Adipose tissue (tissue), 3 donors: Measurements from ENCODE around the gene SSBP1. TPM values are rescaled to one million over a fixed set of nuclear protein-coding genes. Genes with fewer than 3 reads are reported as not detected.

Source experiments
- H3K27ac ChIP-seq: one replicate; pipeline ENCODE4 v1.5.1; 2013; ENCODE audit warnings: low read depth, low read length
- WGBS, 3 donors: extraction: QIAGEN DNeasy Blood & Tissue Kit; methylation state at CpG; one replicate each; pipeline ENCODE4 v1.1.7; 2013; 5-methylcytosine and 5-hydroxymethylcytosine counted together
- polyA plus RNA-seq, 3 donors: library from polyadenylated mRNA; stranded (reverse); fragments of 200-250 nt; gene quantifications; one replicate each; pipeline ENCODE4 v1.2.3, GENCODE V29; 2013
- donor health status: healthy with polysubstance abuse.
- donor health status: Bipolar disorder and iron deficiency.
- donor health status: healthy.

Gene SSBP1
- polyA plus RNA-seq, 3 donors: 78.6 to 169 (median 150) TPM

DNA sequence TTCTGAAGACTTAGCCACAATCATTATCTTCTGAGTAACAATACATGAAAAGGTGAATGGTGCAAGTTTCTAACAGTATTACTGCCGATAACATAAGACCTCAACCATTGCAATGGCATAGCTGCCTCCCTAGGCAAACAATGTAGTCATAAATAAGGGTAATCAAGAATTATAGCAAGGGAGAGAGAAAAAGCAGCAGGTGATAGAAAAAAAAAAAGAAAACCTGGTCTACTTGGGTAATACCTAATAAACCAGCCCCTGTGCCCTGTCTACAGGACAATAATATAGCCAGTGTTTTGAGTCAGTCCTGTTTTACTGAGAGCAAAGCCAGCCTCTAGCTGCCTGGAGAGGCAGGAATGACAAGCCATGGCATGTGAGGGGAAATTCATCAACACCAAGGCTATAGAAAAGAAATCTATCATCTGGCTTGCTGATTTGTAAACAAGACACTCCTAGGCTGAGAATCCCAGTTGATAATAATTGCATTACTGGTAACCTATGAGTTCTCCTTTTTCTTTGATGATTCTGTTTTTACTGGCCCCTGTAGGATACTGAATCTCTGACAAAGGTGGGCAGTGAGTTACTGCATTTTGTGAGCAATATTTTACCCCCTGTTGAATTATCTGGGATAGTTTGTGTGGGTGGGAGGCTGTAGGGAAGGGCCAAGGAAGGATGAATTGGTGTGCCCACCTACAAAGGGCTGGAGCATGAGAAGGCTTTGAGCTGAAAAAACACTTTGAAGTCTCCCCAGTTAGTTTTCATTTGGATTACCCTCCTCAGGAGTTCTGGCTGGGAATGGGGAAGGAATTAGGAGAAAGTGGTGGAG lies 31.7 kb upstream of the SSBP1 start:
- no peak overlapping the region for H3K27ac ChIP-seq
- 89 to 100% (median 99%) methylated on average over 1 of the region's 1 CpG for WGBS, 3 donors

DNA sequence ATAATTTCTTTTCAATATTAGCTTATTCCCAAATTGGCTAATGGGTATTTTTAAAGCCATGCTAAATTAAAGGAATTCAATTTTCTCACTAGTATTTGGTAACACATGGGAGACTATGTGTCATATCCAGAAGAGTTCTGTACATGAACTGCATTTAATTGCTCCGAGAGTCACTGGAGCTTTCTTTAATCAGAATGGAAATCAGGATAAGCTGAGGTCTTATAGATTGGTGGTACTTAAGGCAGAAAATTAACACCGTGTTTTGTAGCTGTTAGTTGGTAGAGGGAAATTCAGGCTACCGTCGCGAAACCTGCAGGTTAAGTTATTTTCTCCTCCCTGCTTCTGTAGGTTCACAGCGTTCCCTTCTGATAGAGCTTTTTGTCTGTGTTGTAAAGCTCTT lies 29.8 kb upstream of the SSBP1 start, which contains the start of gene WEE2:
Gene WEE2 (plus strand): TSS at position 3 of the 400 bp plus-strand sequence. CDS start 406 bp downstream, outside the sequence.
- 91 to 95% (median 95%) methylated on average over 6 of the region's 6 CpGs for WGBS, 3 donors
- no peak within 1 kb of the TSS for H3K27ac ChIP-seq

DNA sequence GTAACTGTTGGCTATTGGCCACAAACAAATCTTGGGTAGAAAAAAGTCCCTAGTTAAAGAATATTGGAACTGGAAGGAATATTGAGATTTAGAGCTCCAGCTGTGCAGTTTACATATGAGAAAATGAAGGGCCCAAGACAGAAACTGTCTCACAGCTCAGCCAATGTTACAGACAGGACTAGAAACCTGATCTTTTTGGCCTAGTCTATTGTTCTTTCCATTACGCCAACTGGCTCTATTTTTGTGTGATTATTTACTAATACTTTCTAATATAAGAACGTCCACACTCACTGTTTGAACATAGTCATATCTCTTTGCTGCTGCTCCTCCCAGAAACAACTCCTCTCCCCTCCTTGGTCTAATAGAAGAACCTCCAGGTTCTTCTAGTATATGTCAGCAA lies 28.8 kb upstream of the SSBP1 start:
- WGBS, 3 donors: 73 to 88% (median 84%) methylated on average over 2 of the region's 2 CpGs
- no peak overlapping the region for H3K27ac ChIP-seq

DNA sequence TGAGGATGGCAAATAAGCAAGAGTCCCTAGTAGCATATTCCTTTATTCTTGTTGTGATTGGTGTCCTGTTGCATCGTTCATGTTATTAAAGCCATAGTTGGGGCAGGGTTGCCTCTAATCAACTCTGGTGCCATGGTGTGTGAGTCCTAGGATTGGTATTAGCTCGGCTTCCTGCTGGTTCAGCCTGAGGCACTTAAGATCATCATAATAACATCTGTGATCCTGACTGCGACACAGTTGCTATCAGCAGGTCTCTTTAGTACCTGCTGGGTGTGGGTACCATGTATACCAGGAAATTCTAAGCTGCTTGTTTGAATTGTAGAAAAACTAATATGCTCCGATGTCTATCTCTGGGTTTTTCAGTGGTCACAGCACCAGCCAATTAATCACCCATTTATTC lies 28.4 kb upstream of the SSBP1 start:
- no peak overlapping the region for H3K27ac ChIP-seq
- whole genome bisulfite sequencing, 3 donors: 87 to 94% (median 92%) methylated on average over 4 of the region's 4 CpGs

DNA sequence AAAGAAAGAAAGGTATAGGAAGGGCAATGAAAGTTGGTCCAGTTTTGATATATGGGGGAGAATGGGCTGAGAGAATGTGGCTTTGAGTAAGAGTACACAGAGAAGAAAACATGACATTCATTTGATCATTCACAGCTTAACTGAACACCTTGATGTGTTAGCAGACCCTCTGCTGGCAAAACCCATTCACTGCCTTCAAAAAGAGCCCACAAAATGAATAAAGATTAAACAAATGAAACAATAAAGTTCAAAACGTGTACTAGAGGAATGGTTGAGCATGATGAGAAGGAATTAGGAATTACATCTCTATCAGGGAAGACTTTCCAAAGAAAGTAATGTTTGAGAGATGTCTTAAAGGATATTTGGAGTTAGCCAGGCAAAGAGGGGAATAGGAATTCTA lies 27.9 kb upstream of the SSBP1 start:
- H3K27ac ChIP-seq: no peak overlapping the region
- WGBS, 3 donors: 38 to 50% (median 46%) methylated on average over 1 of the region's 1 CpG

DNA sequence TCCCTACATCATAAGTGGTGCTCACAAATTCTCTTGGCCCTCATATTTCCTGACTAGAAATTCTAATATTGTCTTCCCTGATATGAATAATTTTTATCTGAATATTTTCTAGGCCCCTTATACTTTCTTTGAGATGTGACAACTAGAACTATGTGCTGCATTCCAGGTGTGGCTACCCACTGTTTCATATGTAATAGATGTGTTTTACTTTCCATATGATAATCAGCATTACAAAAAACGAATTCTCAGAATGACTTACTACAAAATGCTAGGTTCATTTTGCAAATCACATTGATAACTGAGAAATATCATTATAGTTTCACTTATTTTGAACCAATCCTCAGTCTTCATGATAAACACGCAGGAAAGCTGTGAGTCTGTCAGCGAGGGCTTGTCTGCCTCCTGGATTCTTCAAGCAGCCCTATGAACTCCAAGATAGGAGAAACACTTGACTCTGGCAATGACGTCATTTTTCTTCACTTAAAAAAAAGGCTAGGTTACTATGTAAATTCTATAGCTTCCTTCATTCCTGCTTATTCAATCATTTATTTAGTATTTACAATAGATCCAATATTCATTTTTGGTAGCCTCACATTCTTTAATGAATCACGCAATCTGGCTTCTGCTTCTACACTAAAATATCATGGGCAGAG lies 25.4 kb upstream of the SSBP1 start:
- WGBS, 3 donors: 85 to 93% (median 91%) methylated on average over 5 of the region's 5 CpGs
- no peak overlapping the region for H3K27ac ChIP-seq

DNA sequence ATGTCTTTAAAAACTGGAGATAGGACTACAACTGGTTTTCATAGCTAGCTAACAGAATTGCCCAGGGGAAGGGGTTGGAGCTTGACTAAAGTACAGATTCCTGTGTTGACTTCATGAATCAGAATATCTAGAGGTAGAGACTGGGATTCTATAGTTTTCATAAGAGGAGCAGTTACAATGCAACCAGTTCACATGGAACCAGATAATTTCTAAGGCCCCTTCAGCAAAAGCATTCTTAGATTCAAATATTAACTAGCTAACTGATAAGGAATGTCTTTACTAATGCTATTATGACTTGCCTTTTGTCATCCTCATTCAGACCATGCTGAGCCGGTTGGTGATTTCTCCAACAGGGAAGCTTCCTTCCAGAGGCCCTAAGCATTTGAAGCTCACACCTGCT lies 24.3 kb upstream of the SSBP1 start:
- WGBS, 3 donors: 79 to 97% (median 87%) methylated on average over 1 of the region's 1 CpG
- no peak overlapping the region for H3K27ac ChIP-seq

DNA sequence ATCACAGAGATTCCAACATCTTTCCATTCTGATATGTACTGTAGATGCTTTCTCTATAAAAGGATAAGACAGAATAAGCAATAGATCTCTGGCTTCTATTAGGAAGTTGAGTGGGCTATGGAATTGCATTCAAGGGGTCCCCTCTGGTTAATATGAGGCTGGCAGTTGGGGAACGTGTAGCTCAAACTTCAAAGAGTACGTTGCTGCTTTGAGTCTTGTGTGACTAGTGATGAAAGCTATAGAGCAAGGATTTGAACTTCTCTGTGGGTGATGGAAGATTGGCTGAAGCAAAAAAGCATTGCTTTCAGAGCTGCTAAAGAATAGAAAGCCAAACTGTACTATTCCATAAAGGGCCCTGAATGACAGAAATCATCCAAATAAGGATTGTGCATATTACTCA lies 23.6 kb upstream of the SSBP1 start:
- WGBS, 3 donors: 85 to 89% (median 86%) methylated on average over 2 of the region's 2 CpGs
- H3K27ac ChIP-seq: no peak overlapping the region

DNA sequence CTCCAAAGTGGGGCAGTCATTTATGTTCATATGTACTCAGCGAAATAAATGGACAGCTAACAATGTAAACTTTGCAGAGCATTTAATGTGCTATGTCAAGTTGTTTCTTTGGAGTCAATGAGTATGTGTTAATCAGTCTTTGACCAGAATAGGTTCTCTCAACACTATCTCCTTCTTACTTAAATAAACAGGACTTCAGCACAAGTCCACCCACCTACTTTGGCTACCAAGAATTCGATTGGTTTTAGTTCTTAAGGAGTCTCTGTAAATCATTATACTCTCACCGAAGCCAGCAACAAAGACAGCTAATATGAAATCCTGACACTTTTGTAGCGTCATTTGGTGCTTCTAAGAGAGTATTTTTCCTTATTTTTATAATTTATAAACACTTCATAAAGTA lies 23.1 kb upstream of the SSBP1 start:
- no peak overlapping the region for H3K27ac ChIP-seq
- 52 to 74% (median 68%) methylated on average over 4 of the region's 4 CpGs for WGBS, 3 donors

DNA sequence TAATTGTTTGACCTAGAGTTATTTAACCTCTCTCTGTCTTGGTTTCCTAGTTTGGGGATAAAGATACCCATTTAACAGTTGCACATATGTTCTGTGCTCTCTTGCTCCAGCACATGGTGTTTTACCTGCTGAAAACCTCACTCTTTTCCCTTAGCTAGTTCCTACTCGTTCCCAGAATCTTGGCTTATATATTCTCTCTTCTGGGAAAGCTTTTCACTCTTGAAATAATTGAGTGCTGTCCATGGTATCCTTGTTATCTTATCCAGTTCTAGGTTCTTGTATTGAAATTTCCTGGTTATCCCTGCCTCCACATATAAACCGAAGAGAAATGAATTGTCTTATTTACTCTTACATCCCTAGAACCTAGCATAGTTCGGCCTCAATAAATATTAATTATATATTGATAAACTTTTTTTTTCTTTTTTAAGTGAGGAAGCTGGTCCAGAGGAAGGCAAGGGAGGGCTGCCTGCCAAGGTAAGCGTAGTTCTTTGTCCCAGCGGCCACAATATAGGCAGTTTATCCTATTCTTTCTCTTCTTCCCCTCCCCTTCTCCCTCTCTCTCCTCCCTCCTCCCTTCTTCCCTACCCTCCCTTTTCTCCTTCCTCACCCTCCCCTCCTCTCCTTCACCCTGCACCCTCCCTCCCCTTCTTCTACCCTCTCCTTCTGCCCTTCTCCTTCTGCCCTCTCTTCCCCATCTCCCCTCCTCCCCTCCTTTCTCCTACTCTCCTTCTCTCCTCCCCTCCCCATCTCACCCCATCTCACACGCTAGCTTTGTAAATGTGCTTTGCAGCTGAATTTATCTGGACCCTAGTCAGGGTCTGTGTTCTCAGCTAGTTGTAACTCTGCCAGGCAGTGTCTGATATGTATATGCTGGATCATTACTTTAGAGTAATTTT lies 22.1 kb upstream of the SSBP1 start:
- 72 to 82% (median 81%) methylated on average over 6 of the region's 6 CpGs for WGBS, 3 donors
- H3K27ac ChIP-seq: no peak overlapping the region

DNA sequence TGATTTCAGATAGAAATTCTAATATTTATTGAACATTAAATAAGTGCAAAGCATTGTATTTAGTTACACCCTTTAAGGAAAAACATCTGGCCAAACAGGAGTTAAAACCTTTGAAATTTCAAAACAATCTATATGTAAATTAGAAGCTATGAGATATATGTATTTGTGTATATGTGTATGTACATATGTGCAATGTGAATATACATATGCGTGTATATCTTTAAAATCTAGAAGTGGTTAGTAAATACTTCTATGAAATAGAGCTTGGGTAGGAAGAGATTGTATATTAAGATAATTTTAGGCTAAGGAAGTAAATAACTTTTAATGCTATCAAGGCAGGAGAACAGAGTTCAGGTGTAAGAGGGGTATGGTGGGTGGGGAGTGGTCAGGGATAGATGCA lies 20.7 kb upstream of the SSBP1 start:
- H3K27ac ChIP-seq: no peak overlapping the region
- 93 to 95% (median 94%) methylated on average over 1 of the region's 1 CpG for WGBS, 3 donors

DNA sequence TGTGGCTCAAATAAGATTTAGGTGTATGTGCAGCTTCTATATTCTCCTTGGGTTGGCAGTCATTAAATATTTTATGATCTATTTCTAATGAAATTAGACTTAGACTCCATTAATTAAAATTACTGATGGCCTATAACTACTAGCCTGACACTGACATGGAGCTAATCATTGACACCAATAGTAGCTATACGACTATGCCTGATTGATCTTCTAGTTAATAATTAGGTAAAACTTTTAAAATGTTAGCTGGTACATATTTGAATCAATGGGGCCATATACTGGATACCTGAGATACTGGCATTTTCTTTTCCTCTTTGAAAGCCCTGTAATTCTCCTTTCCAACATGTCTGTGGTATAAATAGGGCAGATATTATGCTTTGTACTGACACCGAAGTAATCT lies 15.6 kb upstream of the SSBP1 start:
- 39 to 94% (median 90%) methylated on average over 2 of the region's 2 CpGs for WGBS, 3 donors
- no peak overlapping the region for H3K27ac ChIP-seq

DNA sequence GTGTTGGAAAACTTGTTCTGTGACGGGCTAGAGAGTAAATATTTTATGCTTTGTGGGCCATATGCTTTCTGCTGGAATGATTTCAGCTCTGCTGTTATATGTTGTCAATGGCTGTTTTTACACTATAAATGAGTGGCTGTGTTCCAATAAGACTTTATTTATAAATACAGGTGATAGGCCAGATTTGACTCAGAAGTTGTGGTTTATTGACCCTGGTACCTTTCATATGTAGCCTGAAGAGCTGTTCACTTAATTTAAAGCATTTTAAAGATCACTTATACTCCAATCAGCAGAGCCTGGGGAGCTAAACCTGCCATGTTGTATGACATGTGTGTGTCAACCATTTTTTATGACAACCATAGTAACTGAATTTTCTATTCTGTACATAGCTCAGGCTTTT lies 9.1 kb upstream of the SSBP1 start:
- WGBS, 3 donors: 89 to 96% (median 94%) methylated on average over 1 of the region's 1 CpG
- H3K27ac ChIP-seq: no peak overlapping the region

DNA sequence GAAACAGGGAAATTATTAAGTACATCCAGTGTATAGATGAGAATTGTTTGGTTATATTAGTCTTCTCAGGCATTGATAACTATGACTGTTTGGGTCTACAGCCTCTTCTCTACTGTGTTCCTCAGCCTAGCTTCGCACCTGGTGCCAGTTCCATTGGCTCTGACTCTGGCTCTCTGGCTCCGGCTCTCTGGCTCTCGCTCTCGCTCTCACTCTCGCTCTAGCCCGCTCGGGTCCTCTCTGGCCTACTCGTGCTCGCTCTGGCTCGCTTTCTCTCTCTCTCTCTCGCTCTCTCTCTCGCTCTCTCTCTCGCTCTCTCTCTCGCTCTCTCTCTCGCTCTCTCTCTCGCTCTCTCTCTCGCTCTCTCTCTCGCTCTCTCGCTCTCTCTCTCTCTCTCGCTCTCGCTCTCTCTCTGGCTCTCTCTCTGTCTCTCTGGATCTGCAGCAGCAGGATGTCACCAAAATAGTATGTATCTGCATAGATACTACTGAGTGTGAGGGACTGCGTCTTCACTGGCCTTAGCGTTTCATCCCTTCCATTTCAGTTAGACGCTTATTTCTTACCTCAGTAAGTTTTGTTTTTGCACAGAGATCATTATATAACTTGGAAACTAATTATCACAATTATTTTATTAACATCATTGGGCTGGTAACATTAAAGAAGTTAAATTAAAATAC lies 6.5 kb upstream of the SSBP1 start:
- 84 to 87% (median 84%) methylated on average over 23 to 24 of the region's 24 CpGs for WGBS, 3 donors
- no peak overlapping the region for H3K27ac ChIP-seq

DNA sequence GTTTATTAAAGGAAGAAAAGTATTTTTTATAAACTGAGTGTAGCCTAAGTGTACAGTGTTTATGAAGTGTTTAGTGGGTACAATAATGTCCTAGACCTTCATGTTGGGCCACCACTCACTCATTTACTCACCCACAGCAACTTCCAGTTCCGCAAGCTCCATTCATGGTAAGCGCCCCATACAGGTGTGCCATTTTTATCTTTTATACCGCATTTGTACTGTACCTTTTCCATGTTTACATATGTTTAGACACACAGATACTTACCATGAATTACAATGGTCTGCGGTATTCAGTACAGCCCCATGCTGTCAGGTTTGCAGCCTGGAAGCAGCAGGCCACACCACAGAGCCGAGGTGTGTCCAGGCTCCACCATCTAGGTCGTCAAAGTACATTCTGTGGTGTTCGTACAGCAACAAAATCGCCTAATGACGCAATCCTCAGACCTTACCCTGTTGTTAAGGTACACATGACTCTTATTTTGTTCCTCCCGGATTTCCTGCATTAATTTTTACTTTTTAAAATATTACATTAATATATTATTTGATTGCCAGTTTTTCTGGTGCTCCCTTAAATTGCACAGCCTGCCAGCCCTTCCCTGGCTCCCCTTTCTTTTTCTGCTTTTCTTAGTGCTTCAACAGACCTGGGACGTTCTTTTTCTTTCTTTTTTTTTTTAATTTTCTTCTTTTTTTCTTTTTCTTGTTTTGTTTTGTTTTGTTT lies 881 bp upstream of the SSBP1 start:
- 58 to 65% (median 59%) methylated on average over 11 of the region's 11 CpGs for WGBS, 3 donors
- no peak overlapping the region for H3K27ac ChIP-seq

DNA sequence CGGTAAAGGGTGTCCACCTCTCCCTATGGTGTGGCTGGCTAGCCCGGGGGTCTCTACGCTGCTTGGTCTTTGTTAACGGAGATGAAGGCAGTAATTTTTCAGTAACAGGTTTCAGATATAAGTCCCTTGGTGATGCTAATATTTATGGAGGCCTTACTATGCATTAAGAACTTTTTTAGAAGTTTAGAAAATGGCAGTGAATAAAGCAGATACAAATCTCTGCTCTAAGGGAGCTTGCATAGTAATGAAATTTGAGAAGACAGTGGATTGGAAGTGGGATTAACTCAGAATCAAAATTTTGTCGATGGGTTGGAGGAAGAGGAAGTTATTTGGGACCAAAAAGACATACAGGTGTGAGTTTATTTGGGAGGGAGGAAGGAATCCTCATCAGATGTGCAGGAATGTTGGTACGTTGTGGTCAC lies 445 bp downstream of the SSBP1 start:
- 0 to 2% (median 1%) methylated on average over 6 of the region's 6 CpGs for WGBS, 3 donors
- H3K27ac ChIP-seq: no peak overlapping the region

DNA sequence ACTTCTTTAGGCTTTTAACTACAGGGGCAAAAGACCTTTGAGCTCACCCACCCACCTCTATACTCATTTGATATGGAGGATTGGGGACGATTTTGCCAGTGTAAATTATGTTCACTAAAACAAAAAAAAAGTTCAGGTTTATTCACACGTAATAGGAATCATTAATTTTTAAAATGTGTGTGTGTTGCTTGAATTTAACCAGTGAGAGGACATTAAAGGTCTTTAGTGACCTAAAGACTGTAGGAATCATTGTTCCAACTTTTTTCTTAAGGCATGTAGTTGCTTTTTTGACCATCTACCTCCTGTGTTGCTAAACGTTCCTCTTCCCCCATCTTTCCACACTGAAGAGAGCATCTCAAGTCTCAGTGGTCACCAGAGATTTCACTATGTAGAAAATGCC lies 1.1 kb downstream of the SSBP1 start:
- WGBS, 3 donors: 51 to 67% (median 53%) methylated on average over 3 of the region's 3 CpGs
- no peak overlapping the region for H3K27ac ChIP-seq

DNA sequence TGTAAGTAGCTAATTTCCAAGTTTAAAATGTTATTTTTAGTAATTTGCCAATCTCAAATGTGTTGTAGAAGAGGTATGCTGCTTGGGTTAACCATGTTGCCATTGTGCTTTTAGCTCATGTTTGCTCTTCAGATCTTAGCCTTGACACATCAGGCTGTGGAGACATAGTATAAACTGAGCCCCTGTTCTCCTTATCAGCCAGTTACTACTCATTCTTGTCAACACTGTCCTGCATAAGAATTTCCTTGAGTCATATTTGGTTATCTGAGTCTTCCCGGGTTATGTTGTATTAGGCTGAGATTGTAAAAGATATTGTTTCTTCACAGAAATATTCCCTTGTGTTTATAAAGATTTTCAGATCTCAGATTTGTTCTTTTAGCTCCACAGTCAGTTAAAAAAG lies 4.1 kb downstream of the SSBP1 start:
- H3K27ac ChIP-seq: no peak overlapping the region
- WGBS, 3 donors: 42 to 98% (median 97%) methylated on average over 1 of the region's 1 CpG
